Stimulated activated CD8-positive, alpha-beta memory T cell treated with anti-CD3 and anti-CD28 coated beads, Interleukin-4, amount 100 ng/mL, for 48 hours (primary cell): Measurements from ENCODE around the gene ZFP62.
"Not testable (repeated sequence)": the region's sequence is repeated elsewhere in the genome, so short reads cannot be mapped to it uniquely, and the experiment has no call there.

Source experiments
- DNase-seq: peaks from one replicate; pipeline ENCODE4 v3.0.0-alpha.2; 2020

Gene ZFP62

GRCh38 chr5:180860887-180861822, at the start of gene ZFP62:
TSS of gene ZFP62 (minus strand) at chr5:180861276. CDS start at chr5:180861219, 57 bp downstream.
- peak; percentile 91 for DNase-seq

GRCh38 chr5:180910735-180911134, 49.7 kb upstream of the ZFP62 start:
- no peak for DNase-seq

GRCh38 chr5:180910182-180910581, 49.1 kb upstream of the ZFP62 start:
- no peak for DNase-seq

GRCh38 chr5:180909782-180910181, 48.7 kb upstream of the ZFP62 start:
- no peak for DNase-seq

GRCh38 chr5:180908998-180909731, 48.1 kb upstream of the ZFP62 start:
- no peak for DNase-seq

GRCh38 chr5:180908400-180908799, 47.3 kb upstream of the ZFP62 start:
- DNase-seq, result no peak

GRCh38 chr5:180901319-180902009, 40.4 kb upstream of the ZFP62 start:
- no peak for DNase-seq

- DNase-seq, result no peak
Measured at GRCh38 chr5:180900178-180900577, 39.1 kb upstream of the ZFP62 start.

- no peak for DNase-seq
Measured at GRCh38 chr5:180898621-180899246, 37.7 kb upstream of the ZFP62 start, which contains the start of gene BTNL8. TSS of gene BTNL8 (plus strand) at chr5:180899159. CDS start at chr5:180899311, 152 bp downstream.

GRCh38 chr5:180895330-180895729, 34.3 kb upstream of the ZFP62 start:
- not testable (repeated sequence) for DNase-seq

GRCh38 chr5:180889381-180889780, 28.3 kb upstream of the ZFP62 start:
- DNase-seq, result no peak

- not testable (repeated sequence) for DNase-seq
Measured at GRCh38 chr5:180885845-180886529, 24.9 kb upstream of the ZFP62 start.

GRCh38 chr5:180875860-180876426, 14.9 kb upstream of the ZFP62 start:
- no peak for DNase-seq

- no peak for DNase-seq
Measured at GRCh38 chr5:180874804-180875582, 13.9 kb upstream of the ZFP62 start.

GRCh38 chr5:180873615-180874520, 12.8 kb upstream of the ZFP62 start:
- DNase-seq, result no peak

- no peak for DNase-seq
Measured at GRCh38 chr5:180872419-180872818, 11.3 kb upstream of the ZFP62 start.

- DNase-seq, result no peak
Measured at GRCh38 chr5:180870276-180871068, 9.4 kb upstream of the ZFP62 start.

GRCh38 chr5:180869587-180869986, 8.5 kb upstream of the ZFP62 start:
- no peak for DNase-seq

GRCh38 chr5:180868960-180869359, 7.9 kb upstream of the ZFP62 start:
- DNase-seq, result peak; percentile 90
